H9 (cell line): ENCODE results near the gene RAX2. TPM values are rescaled to one million over a fixed set of nuclear protein-coding genes. Genes with fewer than 3 reads are reported as not detected.

Experiments used
- DNase-seq: peaks from one replicate; pipeline ENCODE4 v3.0.0-alpha.2; 2017
- H2AFZ ChIP-seq: one replicate; pipeline ENCODE4 v1.6.1; 2013; ENCODE audit warnings: mild to moderate bottlenecking, low read length, control low read depth, moderate library complexity
- H2AK5ac ChIP-seq: 2 replicates; pipeline ENCODE4 v1.6.1; 2013; ENCODE audit warnings: low read length, control low read depth, mixed read lengths; ENCODE audit not compliant: insufficient read length
- H2BK120ac ChIP-seq: one replicate; pipeline ENCODE4 v1.6.1; 2013; ENCODE audit warnings: low read depth, mild to moderate bottlenecking, low read length, control low read depth, inconsistent platforms; ENCODE audit not compliant: poor library complexity, severe bottlenecking
- H2BK12ac ChIP-seq: 2 replicates; pipeline ENCODE4 v1.6.1; 2013; ENCODE audit warnings: low read length, control low read depth, mixed read lengths, low read depth; ENCODE audit not compliant: insufficient read length
- H2BK15ac ChIP-seq: 2 replicates; pipeline ENCODE4 v1.6.1; 2013; ENCODE audit warnings: low read depth, low read length, control low read depth
- H2BK20ac ChIP-seq: one replicate; pipeline ENCODE4 v1.6.1; 2013; ENCODE audit warnings: low read depth, mild to moderate bottlenecking, low read length, control low read depth, inconsistent platforms; ENCODE audit not compliant: poor library complexity, severe bottlenecking
- H2BK5ac ChIP-seq: 2 replicates; pipeline ENCODE4 v1.6.1; 2013; ENCODE audit warnings: low read length, control low read depth, mixed read lengths; ENCODE audit not compliant: insufficient read length
- H3K14ac ChIP-seq: 2 replicates; pipeline ENCODE4 v1.6.1; 2013; ENCODE audit warnings: low read length, control low read depth; ENCODE audit not compliant: insufficient read depth
- H3K18ac ChIP-seq: 2 replicates; pipeline ENCODE4 v1.6.1; 2013; ENCODE audit warnings: low read depth, mild to moderate bottlenecking, mixed read lengths, low read length, control low read depth; ENCODE audit not compliant: insufficient read length
- H3K23ac ChIP-seq: 2 replicates; pipeline ENCODE4 v1.6.1; 2013; ENCODE audit warnings: low read length, control low read depth, mixed read lengths, low read depth; ENCODE audit not compliant: insufficient read length
- H3K23me2 ChIP-seq: 2 replicates; pipeline ENCODE4 v1.6.1; 2013; ENCODE audit warnings: low read depth, mild to moderate bottlenecking, mixed read lengths, low read length, control low read depth; ENCODE audit not compliant: insufficient read length, poor library complexity, severe bottlenecking
- H3K27ac ChIP-seq: 2 replicates; pipeline ENCODE4 v1.5.1; 2013; ENCODE audit warnings: low read length, control low read depth, mixed read lengths, low read depth; ENCODE audit not compliant: insufficient read length
- H3K27me3 ChIP-seq: 2 replicates; pipeline ENCODE4 v1.6.1; 2013; ENCODE audit warnings: low read length, control low read depth, inconsistent platforms; ENCODE audit not compliant: insufficient read depth
- H3K4ac ChIP-seq: 2 replicates; pipeline ENCODE4 v1.6.1; 2013; ENCODE audit warnings: low read depth, mild to moderate bottlenecking, control low read depth, inconsistent platforms, low read length, moderate library complexity
- H3K4me1 ChIP-seq: 2 replicates; pipeline ENCODE4 v1.6.1; 2013; ENCODE audit warnings: low read length, control low read depth, inconsistent platforms; ENCODE audit not compliant: insufficient read depth
- H3K4me2 ChIP-seq: 2 replicates; pipeline ENCODE4 v1.6.1; 2013; ENCODE audit warnings: low read length, control low read depth, mixed read lengths; ENCODE audit not compliant: insufficient read length, insufficient read depth
- H3K56ac ChIP-seq: 2 replicates; pipeline ENCODE4 v1.6.1; 2013; ENCODE audit warnings: low read depth, mild to moderate bottlenecking, mixed read lengths, low read length, control low read depth; ENCODE audit not compliant: insufficient read length
- H3K79me1 ChIP-seq: 2 replicates; pipeline ENCODE4 v1.6.1; 2013; ENCODE audit warnings: low read depth, mild to moderate bottlenecking, moderate library complexity, low read length, control low read depth, inconsistent platforms; ENCODE audit not compliant: insufficient read depth, poor library complexity, severe bottlenecking
- H3K79me2 ChIP-seq: 2 replicates; pipeline ENCODE4 v1.6.1; 2013; ENCODE audit warnings: low read length, control low read depth, inconsistent platforms; ENCODE audit not compliant: insufficient read depth
- H3K9ac ChIP-seq: 2 replicates; pipeline ENCODE4 v1.6.1; 2013; ENCODE audit warnings: low read length, control low read depth, mixed read lengths; ENCODE audit not compliant: insufficient read length; ENCODE audit errors: extremely low read depth
- H3K9me3 ChIP-seq: one replicate; pipeline ENCODE4 v1.6.1; 2013; ENCODE audit warnings: low read depth, low read length, inconsistent platforms; ENCODE audit not compliant: control insufficient read depth
- H3T11ph ChIP-seq: one replicate; pipeline ENCODE4 v1.6.1; 2013; ENCODE audit warnings: mild to moderate bottlenecking, low read length, control low read depth, inconsistent platforms
- H4K20me1 ChIP-seq: one replicate; pipeline ENCODE4 v1.6.1; 2013; ENCODE audit not compliant: control insufficient read depth, insufficient read length, insufficient read depth
- H4K5ac ChIP-seq: 2 replicates; pipeline ENCODE4 v1.6.1; 2013; ENCODE audit warnings: low read depth, mild to moderate bottlenecking, mixed read lengths, low read length, control low read depth; ENCODE audit not compliant: insufficient read length
- H4K8ac ChIP-seq: replicated peaks from 2 replicates; pipeline ENCODE4 v1.6.1; 2013; ENCODE audit warnings: low read length, control low read depth, mixed read lengths, low read depth; ENCODE audit not compliant: insufficient read length
- H4K91ac ChIP-seq: 2 replicates; pipeline ENCODE4 v1.6.1; 2013; ENCODE audit warnings: low read depth, mild to moderate bottlenecking, moderate library complexity, mixed read lengths, low read length, control low read depth; ENCODE audit not compliant: insufficient read length
- H3K27ac Mint-ChIP-seq, 3 experiments: 2 replicates in 2 of 3; 3 replicates in 1 of 3; pipeline ENCODE4 v1.8.0; 2020 to 2021; ENCODE audit warnings: mixed read lengths in 3 of 3, mild to moderate bottlenecking in 1 of 3, moderate library complexity in 1 of 3
- H3K27me3 Mint-ChIP-seq: 2 replicates; pipeline ENCODE4 v1.8.0; 2021; ENCODE audit warnings: low read depth, mild to moderate bottlenecking, moderate library complexity, mixed read lengths
- H3K36me3 Mint-ChIP-seq, 3 experiments: 2 replicates in 2 of 3; 3 replicates in 1 of 3; pipeline ENCODE4 v1.8.0; 2020 to 2021; ENCODE audit warnings: low read depth in 3 of 3, mixed read lengths in 3 of 3; ENCODE audit not compliant: insufficient read depth in 1 of 3
- H3K4me1 Mint-ChIP-seq, 2 experiments: 2 replicates each; pipeline ENCODE4 v1.8.0; 2020; ENCODE audit warnings: mixed read lengths in 2 of 2
- H3K4me3 Mint-ChIP-seq, 2 experiments: 2 replicates in 1 of 2; 3 replicates in 1 of 2; pipeline ENCODE4 v1.8.0; 2020 to 2021; ENCODE audit warnings: mild to moderate bottlenecking in 2 of 2, mixed read lengths in 2 of 2, moderate library complexity in 1 of 2
- H3K9me3 Mint-ChIP-seq, 2 experiments: 2 replicates in 1 of 2; 3 replicates in 1 of 2; pipeline ENCODE4 v1.8.0; 2020; ENCODE audit warnings: mild to moderate bottlenecking in 2 of 2, mixed read lengths in 2 of 2, moderate library complexity in 1 of 2
- WGBS: extraction: QIAGEN DNeasy Blood & Tissue Kit; methylation state at CpG from one replicate; pipeline ENCODE4 v1.1.7; 2013; ENCODE audit warnings: missing lambda C conversion rate, low lambda C conversion rate, mixed read lengths; ENCODE audit not compliant: insufficient read length; ENCODE audit errors: extremely low coverage; 5-methylcytosine and 5-hydroxymethylcytosine counted together
- total RNA-seq: library from RNA; stranded (reverse); gene quantifications from 2 replicates; pipeline ENCODE4 v1.2.1, GENCODE V29; 2021
- TF ChIP-seq, protein P1 (sequence below): fragments of 200-600 bp; sonication (generic); conservative IDR thresholded peaks from 3 replicates; pipeline ENCODE4 v1.8.0; 2021; ENCODE audit warnings: antibody characterized with exemption, mild to moderate bottlenecking

RAX2 gene
- total RNA-seq, 1 experiment from 2014 or later, result not detected

DNA sequence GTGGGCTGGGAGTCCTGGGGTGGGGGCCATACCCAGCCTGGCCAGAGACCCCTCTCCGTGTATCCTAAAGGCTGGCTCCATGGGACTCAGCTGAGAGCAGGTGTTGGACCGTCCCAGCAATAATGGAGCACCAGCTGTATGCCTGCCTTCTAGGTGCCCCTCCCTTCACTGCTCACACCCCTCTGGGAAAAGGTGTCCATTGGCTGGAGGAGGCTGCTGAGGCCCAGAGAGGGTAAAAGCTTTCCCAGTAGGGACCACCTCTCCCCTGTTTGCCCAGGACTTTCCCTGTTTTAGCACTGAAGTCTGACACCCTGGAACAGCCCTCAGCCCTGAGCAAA lies 3.3 kb upstream of the RAX2 start:
- no peaks in the 10 kb centered on the region for H3K79me2 ChIP-seq
- Mint-ChIP-seq H3K27ac (no peak overlapping the region), H3K36me3 (no peaks in the 10 kb centered on the region; a peak in 2 of 7 replicates), H3K27me3 (no peaks in the 10 kb centered on the region; the same call in 1 of the 2 replicates), H3K9me3 (no peaks in the 10 kb centered on the region), H3K4me1 (peaks cover 7 to 18% of the 10 kb centered on the region in 2 experiments), H3K4me3 (no peak overlapping the region)
- H4K8ac ChIP-seq, result no peak overlapping the region
- H3K23me2 ChIP-seq, result no peaks in the 10 kb centered on the region
- TF ChIP-seq, protein P1, sequence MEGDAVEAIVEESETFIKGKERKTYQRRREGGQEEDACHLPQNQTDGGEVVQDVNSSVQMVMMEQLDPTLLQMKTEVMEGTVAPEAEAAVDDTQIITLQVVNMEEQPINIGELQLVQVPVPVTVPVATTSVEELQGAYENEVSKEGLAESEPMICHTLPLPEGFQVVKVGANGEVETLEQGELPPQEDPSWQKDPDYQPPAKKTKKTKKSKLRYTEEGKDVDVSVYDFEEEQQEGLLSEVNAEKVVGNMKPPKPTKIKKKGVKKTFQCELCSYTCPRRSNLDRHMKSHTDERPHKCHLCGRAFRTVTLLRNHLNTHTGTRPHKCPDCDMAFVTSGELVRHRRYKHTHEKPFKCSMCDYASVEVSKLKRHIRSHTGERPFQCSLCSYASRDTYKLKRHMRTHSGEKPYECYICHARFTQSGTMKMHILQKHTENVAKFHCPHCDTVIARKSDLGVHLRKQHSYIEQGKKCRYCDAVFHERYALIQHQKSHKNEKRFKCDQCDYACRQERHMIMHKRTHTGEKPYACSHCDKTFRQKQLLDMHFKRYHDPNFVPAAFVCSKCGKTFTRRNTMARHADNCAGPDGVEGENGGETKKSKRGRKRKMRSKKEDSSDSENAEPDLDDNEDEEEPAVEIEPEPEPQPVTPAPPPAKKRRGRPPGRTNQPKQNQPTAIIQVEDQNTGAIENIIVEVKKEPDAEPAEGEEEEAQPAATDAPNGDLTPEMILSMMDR, result no peak
- H2BK12ac ChIP-seq, result no peak overlapping the region
- no peak overlapping the region for H2AK5ac ChIP-seq
- no peak overlapping the region for H3T11ph ChIP-seq
- H3K9me3 ChIP-seq, result no peaks in the 10 kb centered on the region
- no peak overlapping the region for H2BK5ac ChIP-seq
- no peak overlapping the region for H2AFZ ChIP-seq
- no peak overlapping the region for H4K91ac ChIP-seq
- no peak overlapping the region for H3K18ac ChIP-seq
- H4K20me1 ChIP-seq, result no peaks in the 10 kb centered on the region
- H2BK20ac ChIP-seq, result no peak overlapping the region
- no peak overlapping the region for H2BK120ac ChIP-seq
- no peak overlapping the region for H3K27ac ChIP-seq
- H3K23ac ChIP-seq, result no peak overlapping the region
- no peak overlapping the region for H3K4ac ChIP-seq
- H4K5ac ChIP-seq, result no peak overlapping the region
- no peak overlapping the region; the same call in 1 of the 2 replicates for H3K14ac ChIP-seq
- peak; percentile 14 for DNase-seq
- no CpG with 5 or more reads among the region's 2 CpGs for WGBS
- H3K4me2 ChIP-seq, result no peak overlapping the region
- H3K79me1 ChIP-seq, result no peaks in the 10 kb centered on the region
- no peak overlapping the region for H3K56ac ChIP-seq
- H3K4me1 ChIP-seq, result no peaks in the 10 kb centered on the region
- H3K27me3 ChIP-seq, result no peaks in the 10 kb centered on the region
- H2BK15ac ChIP-seq, result no peak overlapping the region
- H3K9ac ChIP-seq, result no peak overlapping the region
